Liver (tissue), 9 donors: ENCODE data around the gene VWA5B2. TPM values are rescaled to one million over a fixed set of nuclear protein-coding genes. Genes with fewer than 3 reads are reported as not detected.

Experiments
- DNase-seq: peaks from one replicate; pipeline ENCODE4 v3.0.0-alpha.2; 2017; ENCODE audit warnings: low spot score
- H3K27ac ChIP-seq, 2 donors: one replicate each; pipeline ENCODE4 v1.7.0; 2013; ENCODE audit warnings: inconsistent platforms in 2 of 2, low read length in 2 of 2, control low read depth in 1 of 2, low read depth in 1 of 2, mild to moderate bottlenecking in 1 of 2
- H3K27me3 ChIP-seq, 4 donors: one replicate each; pipeline versions ENCODE4 v1.6.1 to v1.7.0; 2013; ENCODE audit warnings: low read length in 3 of 4, inconsistent platforms in 1 of 4, mild to moderate bottlenecking in 1 of 4, moderate library complexity in 1 of 4; ENCODE audit not compliant: control insufficient read depth in 4 of 4, insufficient read depth in 4 of 4
- H3K36me3 ChIP-seq, 4 donors: one replicate each; pipeline versions ENCODE4 v1.6.1 to v1.7.0; 2013; ENCODE audit warnings: low read length in 3 of 4, mild to moderate bottlenecking in 3 of 4, low read depth in 1 of 4, moderate library complexity in 1 of 4; ENCODE audit not compliant: control insufficient read depth in 4 of 4, insufficient read depth in 3 of 4
- H3K4me1 ChIP-seq, 4 donors: one replicate each; pipeline versions ENCODE4 v1.6.1 to v1.7.0; 2013; ENCODE audit warnings: low read length in 3 of 4, mild to moderate bottlenecking in 3 of 4, moderate library complexity in 1 of 4; ENCODE audit not compliant: control insufficient read depth in 4 of 4, insufficient read depth in 4 of 4
- H3K4me3 ChIP-seq, 3 donors: one replicate each; pipeline versions ENCODE4 v1.6.1 to v1.7.0; 2013; ENCODE audit warnings: low read length in 3 of 3, control low read depth in 1 of 3, low read depth in 1 of 3, mild to moderate bottlenecking in 1 of 3
- H3K9ac ChIP-seq, 2 donors: one replicate each; pipeline ENCODE4 v1.7.0; 2013; ENCODE audit warnings: low read length in 2 of 2, mild to moderate bottlenecking in 2 of 2, moderate library complexity in 2 of 2, control low read depth in 1 of 2, low read depth in 1 of 2
- H3K9me3 ChIP-seq, 4 donors: one replicate each; pipeline versions ENCODE4 v1.6.1 to v1.7.0; 2013; ENCODE audit warnings: low read length in 3 of 4; ENCODE audit not compliant: control insufficient read depth in 4 of 4
- EGR1 ChIP-seq, 2 donors: IDR thresholded peaks; 2 replicates each; pipeline ENCODE4 v1.6.1; 2016 to 2018; ENCODE audit warnings: antibody characterized with exemption in 2 of 2, low read depth in 2 of 2
- FOXA1 ChIP-seq: IDR thresholded peaks from 2 replicates; pipeline ENCODE4 v1.6.1; 2016; ENCODE audit warnings: antibody characterized with exemption
- FOXA2 ChIP-seq: IDR thresholded peaks from 2 replicates; pipeline ENCODE4 v1.6.1; 2016; ENCODE audit warnings: antibody characterized with exemption
- GABPA ChIP-seq, 2 donors: IDR thresholded peaks in 1 of 2; conservative IDR thresholded peaks in 1 of 2; 2 replicates each; pipeline ENCODE4 v1.6.1; 2016; ENCODE audit warnings: antibody characterized with exemption in 2 of 2, mild to moderate bottlenecking in 1 of 2, moderate library complexity in 1 of 2
- HNF4A ChIP-seq, 2 donors: conservative IDR thresholded peaks; 2 replicates each; pipeline ENCODE4 v1.6.1; 2016; ENCODE audit warnings: antibody characterized with exemption in 2 of 2, mild to moderate bottlenecking in 2 of 2
- HNF4G ChIP-seq: IDR thresholded peaks from 2 replicates; pipeline ENCODE4 v1.6.1; 2016; ENCODE audit warnings: antibody characterized with exemption
- JUND ChIP-seq, 2 donors: IDR thresholded peaks; 2 replicates each; pipeline ENCODE4 v1.6.1; 2016; ENCODE audit warnings: antibody characterized with exemption in 2 of 2
- MAX ChIP-seq: IDR thresholded peaks from 2 replicates; pipeline ENCODE4 v1.6.1; 2016; ENCODE audit warnings: antibody characterized with exemption
- NR2F2 ChIP-seq: IDR thresholded peaks from 2 replicates; pipeline ENCODE4 v1.6.1; 2016; ENCODE audit warnings: antibody characterized with exemption
- RAD21 ChIP-seq, 2 donors: IDR thresholded peaks; 2 replicates each; pipeline ENCODE4 v1.6.1; 2016; ENCODE audit warnings: antibody characterized with exemption in 2 of 2, mild to moderate bottlenecking in 2 of 2
- RXRA ChIP-seq, 2 donors: IDR thresholded peaks; 2 replicates each; pipeline ENCODE4 v1.6.1; 2017 to 2018; ENCODE audit warnings: antibody characterized with exemption in 2 of 2, mild to moderate bottlenecking in 1 of 2
- SP1 ChIP-seq: IDR thresholded peaks from 2 replicates; pipeline ENCODE4 v1.6.1; 2018; ENCODE audit warnings: antibody characterized with exemption, mild to moderate bottlenecking
- TAF1 ChIP-seq: conservative IDR thresholded peaks from 2 replicates; pipeline ENCODE4 v1.6.1; 2016; ENCODE audit warnings: antibody characterized with exemption, mild to moderate bottlenecking
- YY1 ChIP-seq: IDR thresholded peaks from 2 replicates; pipeline ENCODE4 v1.6.1; 2016; ENCODE audit warnings: antibody characterized with exemption, mild to moderate bottlenecking
- WGBS: extraction: QIAGEN DNeasy Blood & Tissue Kit; methylation state at CpG from one replicate; pipeline ENCODE4 v1.1.7; 2013; 5-methylcytosine and 5-hydroxymethylcytosine counted together
- polyA plus RNA-seq, 2 donors: library from polyadenylated mRNA; stranded (reverse) in 1 of 2; unstranded in 1 of 2; fragments of 200-250 nt in 1 of 2; fragments of >200 nt in 1 of 2; fragmentation: Nextera tagmentation in 1 of 2; extraction: Ambion mirVana in 1 of 2; gene quantifications; one replicate each; pipeline versions ENCODE4 v1.2.1 to v1.2.3, GENCODE V29; 2013 to 2015
- total RNA-seq, 2 donors: library from RNA; depleted of rRNA; stranded (reverse); fragments of >200 nt; gene quantifications; one replicate each; pipeline ENCODE4 v1.2.3, GENCODE V29; 2014
- TF ChIP-seq, protein P1 (sequence below): fragments of 150-350 bp; IDR thresholded peaks from 2 replicates; pipeline ENCODE4 v1.5.1; 2017; ENCODE audit warnings: improper control_type of control experiment, low read depth, low read length; ENCODE audit not compliant: missing input control
- TF ChIP-seq, protein P2 (sequence below): IDR thresholded peaks from 2 replicates; pipeline ENCODE4 v1.6.1; 2016; ENCODE audit warnings: antibody characterized with exemption
- TF ChIP-seq, protein P3 (sequence below): IDR thresholded peaks from 2 replicates; pipeline ENCODE4 v1.6.1; 2016; ENCODE audit warnings: antibody characterized with exemption, mild to moderate bottlenecking
- donor health status: healthy.
- donor health status: healthy.
- donor health status: healthy.
- donor health status: healthy.
- donor health status: healthy.

Gene VWA5B2
- total and polyA plus RNA-seq, 4 donors, result under 0.01 to 0.14 (median 0.08) TPM; not detected in 1

- TF ChIP-seq, protein P1, sequence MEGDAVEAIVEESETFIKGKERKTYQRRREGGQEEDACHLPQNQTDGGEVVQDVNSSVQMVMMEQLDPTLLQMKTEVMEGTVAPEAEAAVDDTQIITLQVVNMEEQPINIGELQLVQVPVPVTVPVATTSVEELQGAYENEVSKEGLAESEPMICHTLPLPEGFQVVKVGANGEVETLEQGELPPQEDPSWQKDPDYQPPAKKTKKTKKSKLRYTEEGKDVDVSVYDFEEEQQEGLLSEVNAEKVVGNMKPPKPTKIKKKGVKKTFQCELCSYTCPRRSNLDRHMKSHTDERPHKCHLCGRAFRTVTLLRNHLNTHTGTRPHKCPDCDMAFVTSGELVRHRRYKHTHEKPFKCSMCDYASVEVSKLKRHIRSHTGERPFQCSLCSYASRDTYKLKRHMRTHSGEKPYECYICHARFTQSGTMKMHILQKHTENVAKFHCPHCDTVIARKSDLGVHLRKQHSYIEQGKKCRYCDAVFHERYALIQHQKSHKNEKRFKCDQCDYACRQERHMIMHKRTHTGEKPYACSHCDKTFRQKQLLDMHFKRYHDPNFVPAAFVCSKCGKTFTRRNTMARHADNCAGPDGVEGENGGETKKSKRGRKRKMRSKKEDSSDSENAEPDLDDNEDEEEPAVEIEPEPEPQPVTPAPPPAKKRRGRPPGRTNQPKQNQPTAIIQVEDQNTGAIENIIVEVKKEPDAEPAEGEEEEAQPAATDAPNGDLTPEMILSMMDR, result no peak
- TF ChIP-seq EGR1 (IDR thresholded peaks at IDR 0.05; ENCODE audit: low read depth in 2 of 2) (peak; percentile 14 to 19), RAD21 (IDR thresholded peaks at IDR 0.05) (peak; percentile 23 to 24), NR2F2 (peak; percentile 39), YY1 (no peak), RXRA (IDR thresholded peaks at IDR 0.05) (peak; percentile 36), SP1 (peak; percentile 62)
- TF ChIP-seq, protein P2, sequence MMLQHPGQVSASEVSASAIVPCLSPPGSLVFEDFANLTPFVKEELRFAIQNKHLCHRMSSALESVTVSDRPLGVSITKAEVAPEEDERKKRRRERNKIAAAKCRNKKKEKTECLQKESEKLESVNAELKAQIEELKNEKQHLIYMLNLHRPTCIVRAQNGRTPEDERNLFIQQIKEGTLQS, result peak; percentile 46
Observed at GRCh38 chr3:184185461-184186183, 43.8 kb upstream of the VWA5B2 start (continued).

DNA sequence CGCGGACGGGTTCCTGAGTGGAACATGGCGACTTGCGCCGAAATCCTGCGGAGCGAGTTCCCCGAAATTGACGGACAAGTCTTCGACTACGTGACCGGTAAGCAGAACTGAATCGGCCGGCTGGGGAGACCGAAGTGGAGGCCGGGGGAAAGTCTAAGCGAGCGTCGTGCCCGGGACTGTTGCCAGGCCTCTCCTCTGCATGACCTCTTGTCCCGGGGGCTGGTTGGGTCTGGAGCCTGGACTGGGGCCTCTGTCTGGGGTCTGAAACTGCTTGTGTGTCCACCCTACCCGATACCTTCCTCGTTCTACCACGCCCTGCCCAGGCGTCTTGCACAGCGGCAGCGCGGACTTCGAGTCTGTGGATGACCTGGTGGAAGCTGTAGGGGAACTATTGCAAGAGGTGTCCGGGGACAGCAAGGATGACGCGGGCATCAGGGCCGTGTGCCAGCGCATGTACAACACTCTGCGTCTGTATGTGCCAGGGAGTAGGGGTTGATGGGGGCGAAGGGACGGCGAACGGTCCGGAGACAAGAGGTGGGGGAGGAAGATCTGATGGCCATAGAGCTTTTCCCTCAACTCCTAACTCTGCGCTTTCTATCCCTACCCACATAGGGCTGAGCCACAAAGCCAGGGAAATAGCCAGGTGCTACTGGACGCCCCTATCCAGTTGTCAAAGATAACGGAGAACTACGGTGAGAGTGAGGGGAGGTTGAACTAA lies 43.0 kb upstream of the VWA5B2 start, which contains the start of gene ABCF3:
ABCF3 (plus strand) TSS at position 16 of the 718 bp plus-strand sequence; CDS start at position 25, 9 bp downstream.
- Histone ChIP-seq H3K4me1 (peaks cover 2 to 25% (median 21%) of the 10 kb centered on the region in 4 donors), H3K27me3 (no peaks in the 10 kb centered on the region), H3K36me3 (peaks cover 24 to 64% (median 59%) of the 10 kb centered on the region in 4 donors), H3K9me3 (no peaks in the 10 kb centered on the region), H3K9ac (peak within 1 kb of the TSS; percentile 74 to 95), H3K4me3 (peak within 1 kb of the TSS; percentile 62 to 99 (median 72)), H3K27ac (peak within 1 kb of the TSS; percentile 78 to 80)
- TF ChIP-seq, protein P2, result no peak
- no peak for TF ChIP-seq RXRA (IDR thresholded peaks at IDR 0.05)
- no peak for TF ChIP-seq GABPA (IDR thresholded peaks at IDR 0.05 in 1 of 2, conservative IDR thresholded peaks at IDR 0.05 in 1 of 2)
- TF ChIP-seq SP1, result no peak
- no peak for TF ChIP-seq FOXA1
- no peak for TF ChIP-seq HNF4A (conservative IDR thresholded peaks at IDR 0.05)
- TF ChIP-seq MAX, result no peak
- peak; percentile 96 for TF ChIP-seq YY1
- TF ChIP-seq HNF4G, result no peak
- WGBS, result under 1% methylated on average over 45 of the region's 45 CpGs
- DNase-seq, result no peak

- TF ChIP-seq TAF1 (no peak), RAD21 (IDR thresholded peaks at IDR 0.05) (no peak), SP1 (no peak), MAX (no peak), RXRA (IDR thresholded peaks at IDR 0.05) (no peak), YY1 (no peak), FOXA1 (no peak), HNF4A (conservative IDR thresholded peaks at IDR 0.05) (no peak), JUND (IDR thresholded peaks at IDR 0.05) (no peak), EGR1 (IDR thresholded peaks at IDR 0.05; ENCODE audit: low read depth in 2 of 2) (no peak), FOXA2 (no peak)
- TF ChIP-seq, protein P3, sequence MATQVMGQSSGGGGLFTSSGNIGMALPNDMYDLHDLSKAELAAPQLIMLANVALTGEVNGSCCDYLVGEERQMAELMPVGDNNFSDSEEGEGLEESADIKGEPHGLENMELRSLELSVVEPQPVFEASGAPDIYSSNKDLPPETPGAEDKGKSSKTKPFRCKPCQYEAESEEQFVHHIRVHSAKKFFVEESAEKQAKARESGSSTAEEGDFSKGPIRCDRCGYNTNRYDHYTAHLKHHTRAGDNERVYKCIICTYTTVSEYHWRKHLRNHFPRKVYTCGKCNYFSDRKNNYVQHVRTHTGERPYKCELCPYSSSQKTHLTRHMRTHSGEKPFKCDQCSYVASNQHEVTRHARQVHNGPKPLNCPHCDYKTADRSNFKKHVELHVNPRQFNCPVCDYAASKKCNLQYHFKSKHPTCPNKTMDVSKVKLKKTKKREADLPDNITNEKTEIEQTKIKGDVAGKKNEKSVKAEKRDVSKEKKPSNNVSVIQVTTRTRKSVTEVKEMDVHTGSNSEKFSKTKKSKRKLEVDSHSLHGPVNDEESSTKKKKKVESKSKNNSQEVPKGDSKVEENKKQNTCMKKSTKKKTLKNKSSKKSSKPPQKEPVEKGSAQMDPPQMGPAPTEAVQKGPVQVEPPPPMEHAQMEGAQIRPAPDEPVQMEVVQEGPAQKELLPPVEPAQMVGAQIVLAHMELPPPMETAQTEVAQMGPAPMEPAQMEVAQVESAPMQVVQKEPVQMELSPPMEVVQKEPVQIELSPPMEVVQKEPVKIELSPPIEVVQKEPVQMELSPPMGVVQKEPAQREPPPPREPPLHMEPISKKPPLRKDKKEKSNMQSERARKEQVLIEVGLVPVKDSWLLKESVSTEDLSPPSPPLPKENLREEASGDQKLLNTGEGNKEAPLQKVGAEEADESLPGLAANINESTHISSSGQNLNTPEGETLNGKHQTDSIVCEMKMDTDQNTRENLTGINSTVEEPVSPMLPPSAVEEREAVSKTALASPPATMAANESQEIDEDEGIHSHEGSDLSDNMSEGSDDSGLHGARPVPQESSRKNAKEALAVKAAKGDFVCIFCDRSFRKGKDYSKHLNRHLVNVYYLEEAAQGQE, result no peak
- TF ChIP-seq, protein P2, result no peak
- TF ChIP-seq, protein P1, result no peak
- Histone ChIP-seq H3K36me3 (peaks cover 25 to 62% (median 58%) of the 10 kb centered on the region in 4 donors), H3K9ac (peak overlapping the region; percentile 36 to 95), H3K27ac (peak overlapping the region in 1 of 2 donors; percentile 80), H3K9me3 (no peaks in the 10 kb centered on the region), H3K27me3 (no peaks in the 10 kb centered on the region), H3K4me3 (peak overlapping the region; percentile 62 to 99 (median 72)), H3K4me1 (peaks cover 2 to 25% (median 21%) of the 10 kb centered on the region in 4 donors)
- no peak for DNase-seq
- 10% methylated on average over 3 of the region's 3 CpGs for WGBS
Observed at GRCh38 chr3:184186902-184187207, 42.5 kb upstream of the VWA5B2 start.
